Measurements from ENCODE around the gene RAE1.
"Not testable (repeated sequence)": the region's sequence is repeated elsewhere in the genome, so short reads cannot be mapped to it uniquely, and the experiment has no call there.

The RAE1 gene

GRCh38 chr20:57411406-57412283 is 60.6 kb downstream of the RAE1 start:
- in situ Hi-C loops (cut with HindIII; ENCODE audit: low sequenced_read_pairs), result no loop called here

GRCh38 chr20:57412347-57413029 is 61.4 kb downstream of the RAE1 start:
- in situ Hi-C loops (cut with HindIII; ENCODE audit: low sequenced_read_pairs), result no loop called here

GRCh38 chr20:57413986-57414385 is 62.9 kb downstream of the RAE1 start:
- in situ Hi-C loops (cut with HindIII; ENCODE audit: low sequenced_read_pairs), result no loop called here

- in situ Hi-C loops (cut with HindIII; ENCODE audit: low sequenced_read_pairs), result no loop called here
Observed at GRCh38 chr20:57414867-57415592, 64.0 kb downstream of the RAE1 start.

- in situ Hi-C loops (cut with HindIII; ENCODE audit: low sequenced_read_pairs), result no loop called here
Observed at GRCh38 chr20:57415771-57416170, 64.7 kb downstream of the RAE1 start.

- in situ Hi-C loops (cut with HindIII; ENCODE audit: low sequenced_read_pairs), result no loop called here
Observed at GRCh38 chr20:57416296-57417022, 65.4 kb downstream of the RAE1 start.

GRCh38 chr20:57417051-57417689 is 66.1 kb downstream of the RAE1 start:
- in situ Hi-C loops (cut with HindIII; ENCODE audit: low sequenced_read_pairs), result no loop called here

- in situ Hi-C loops (cut with HindIII; ENCODE audit: low sequenced_read_pairs), result no loop called here
Observed at GRCh38 chr20:57417830-57418780, 67.0 kb downstream of the RAE1 start.

GRCh38 chr20:57419479-57419878 is 68.4 kb downstream of the RAE1 start:
- in situ Hi-C loops (cut with HindIII; ENCODE audit: low sequenced_read_pairs), result not testable (repeated sequence)

GRCh38 chr20:57420571-57421252 is 69.7 kb downstream of the RAE1 start:
- in situ Hi-C loops (cut with HindIII; ENCODE audit: low sequenced_read_pairs), result no loop called here

GRCh38 chr20:57421253-57422220 is 70.5 kb downstream of the RAE1 start:
- in situ Hi-C loops (cut with HindIII; ENCODE audit: low sequenced_read_pairs), result no loop called here

- in situ Hi-C loops (cut with HindIII; ENCODE audit: low sequenced_read_pairs), result no loop called here
Observed at GRCh38 chr20:57422254-57422653, 71.2 kb downstream of the RAE1 start.

- in situ Hi-C loops (cut with HindIII; ENCODE audit: low sequenced_read_pairs), result no loop called here
Observed at GRCh38 chr20:57425150-57426013, 74.3 kb downstream of the RAE1 start.

- in situ Hi-C loops (cut with HindIII; ENCODE audit: low sequenced_read_pairs), result no loop called here
Observed at GRCh38 chr20:57426271-57426689, 75.2 kb downstream of the RAE1 start.

- in situ Hi-C loops (cut with HindIII; ENCODE audit: low sequenced_read_pairs), result no loop called here
Observed at GRCh38 chr20:57426831-57427230, 75.8 kb downstream of the RAE1 start.

- in situ Hi-C loops (cut with HindIII; ENCODE audit: low sequenced_read_pairs), result no loop called here
Observed at GRCh38 chr20:57428324-57429158, 77.5 kb downstream of the RAE1 start.

Measured in DLD1 (cell line).